H9 (cell line): Measurements from ENCODE around the gene MRGPRF. TPM values are rescaled to one million over a fixed set of nuclear protein-coding genes. Genes with fewer than 3 reads are reported as not detected.

Experiments
- DNase-seq: peaks from one replicate; pipeline ENCODE4 v3.0.0-alpha.2; 2017
- H2AFZ ChIP-seq: one replicate; pipeline ENCODE4 v1.6.1; 2013; ENCODE audit warnings: mild to moderate bottlenecking, low read length, control low read depth, moderate library complexity
- H2AK5ac ChIP-seq: 2 replicates; pipeline ENCODE4 v1.6.1; 2013; ENCODE audit warnings: low read length, control low read depth, mixed read lengths; ENCODE audit not compliant: insufficient read length
- H2BK120ac ChIP-seq: one replicate; pipeline ENCODE4 v1.6.1; 2013; ENCODE audit warnings: low read depth, mild to moderate bottlenecking, low read length, control low read depth, inconsistent platforms; ENCODE audit not compliant: poor library complexity, severe bottlenecking
- H2BK12ac ChIP-seq: 2 replicates; pipeline ENCODE4 v1.6.1; 2013; ENCODE audit warnings: low read length, control low read depth, mixed read lengths, low read depth; ENCODE audit not compliant: insufficient read length
- H2BK15ac ChIP-seq: 2 replicates; pipeline ENCODE4 v1.6.1; 2013; ENCODE audit warnings: low read depth, low read length, control low read depth
- H2BK20ac ChIP-seq: one replicate; pipeline ENCODE4 v1.6.1; 2013; ENCODE audit warnings: low read depth, mild to moderate bottlenecking, low read length, control low read depth, inconsistent platforms; ENCODE audit not compliant: poor library complexity, severe bottlenecking
- H2BK5ac ChIP-seq: 2 replicates; pipeline ENCODE4 v1.6.1; 2013; ENCODE audit warnings: low read length, control low read depth, mixed read lengths; ENCODE audit not compliant: insufficient read length
- H3K14ac ChIP-seq: 2 replicates; pipeline ENCODE4 v1.6.1; 2013; ENCODE audit warnings: low read length, control low read depth; ENCODE audit not compliant: insufficient read depth
- H3K18ac ChIP-seq: 2 replicates; pipeline ENCODE4 v1.6.1; 2013; ENCODE audit warnings: low read depth, mild to moderate bottlenecking, mixed read lengths, low read length, control low read depth; ENCODE audit not compliant: insufficient read length
- H3K23ac ChIP-seq: 2 replicates; pipeline ENCODE4 v1.6.1; 2013; ENCODE audit warnings: low read length, control low read depth, mixed read lengths, low read depth; ENCODE audit not compliant: insufficient read length
- H3K23me2 ChIP-seq: 2 replicates; pipeline ENCODE4 v1.6.1; 2013; ENCODE audit warnings: low read depth, mild to moderate bottlenecking, mixed read lengths, low read length, control low read depth; ENCODE audit not compliant: insufficient read length, poor library complexity, severe bottlenecking
- H3K27ac ChIP-seq: 2 replicates; pipeline ENCODE4 v1.5.1; 2013; ENCODE audit warnings: low read length, control low read depth, mixed read lengths, low read depth; ENCODE audit not compliant: insufficient read length
- H3K27me3 ChIP-seq: 2 replicates; pipeline ENCODE4 v1.6.1; 2013; ENCODE audit warnings: low read length, control low read depth, inconsistent platforms; ENCODE audit not compliant: insufficient read depth
- H3K4ac ChIP-seq: 2 replicates; pipeline ENCODE4 v1.6.1; 2013; ENCODE audit warnings: low read depth, mild to moderate bottlenecking, control low read depth, inconsistent platforms, low read length, moderate library complexity
- H3K4me1 ChIP-seq: 2 replicates; pipeline ENCODE4 v1.6.1; 2013; ENCODE audit warnings: low read length, control low read depth, inconsistent platforms; ENCODE audit not compliant: insufficient read depth
- H3K4me2 ChIP-seq: 2 replicates; pipeline ENCODE4 v1.6.1; 2013; ENCODE audit warnings: low read length, control low read depth, mixed read lengths; ENCODE audit not compliant: insufficient read length, insufficient read depth
- H3K56ac ChIP-seq: 2 replicates; pipeline ENCODE4 v1.6.1; 2013; ENCODE audit warnings: low read depth, mild to moderate bottlenecking, mixed read lengths, low read length, control low read depth; ENCODE audit not compliant: insufficient read length
- H3K79me1 ChIP-seq: 2 replicates; pipeline ENCODE4 v1.6.1; 2013; ENCODE audit warnings: low read depth, mild to moderate bottlenecking, moderate library complexity, low read length, control low read depth, inconsistent platforms; ENCODE audit not compliant: insufficient read depth, poor library complexity, severe bottlenecking
- H3K79me2 ChIP-seq: 2 replicates; pipeline ENCODE4 v1.6.1; 2013; ENCODE audit warnings: low read length, control low read depth, inconsistent platforms; ENCODE audit not compliant: insufficient read depth
- H3K9ac ChIP-seq: 2 replicates; pipeline ENCODE4 v1.6.1; 2013; ENCODE audit warnings: low read length, control low read depth, mixed read lengths; ENCODE audit not compliant: insufficient read length; ENCODE audit errors: extremely low read depth
- H3K9me3 ChIP-seq: one replicate; pipeline ENCODE4 v1.6.1; 2013; ENCODE audit warnings: low read depth, low read length, inconsistent platforms; ENCODE audit not compliant: control insufficient read depth
- H3T11ph ChIP-seq: one replicate; pipeline ENCODE4 v1.6.1; 2013; ENCODE audit warnings: mild to moderate bottlenecking, low read length, control low read depth, inconsistent platforms
- H4K20me1 ChIP-seq: one replicate; pipeline ENCODE4 v1.6.1; 2013; ENCODE audit not compliant: control insufficient read depth, insufficient read length, insufficient read depth
- H4K5ac ChIP-seq: 2 replicates; pipeline ENCODE4 v1.6.1; 2013; ENCODE audit warnings: low read depth, mild to moderate bottlenecking, mixed read lengths, low read length, control low read depth; ENCODE audit not compliant: insufficient read length
- H4K8ac ChIP-seq: replicated peaks from 2 replicates; pipeline ENCODE4 v1.6.1; 2013; ENCODE audit warnings: low read length, control low read depth, mixed read lengths, low read depth; ENCODE audit not compliant: insufficient read length
- H4K91ac ChIP-seq: 2 replicates; pipeline ENCODE4 v1.6.1; 2013; ENCODE audit warnings: low read depth, mild to moderate bottlenecking, moderate library complexity, mixed read lengths, low read length, control low read depth; ENCODE audit not compliant: insufficient read length
- H3K27ac Mint-ChIP-seq, 3 experiments: 2 replicates in 2 of 3; 3 replicates in 1 of 3; pipeline ENCODE4 v1.8.0; 2020 to 2021; ENCODE audit warnings: mixed read lengths in 3 of 3, mild to moderate bottlenecking in 1 of 3, moderate library complexity in 1 of 3
- H3K27me3 Mint-ChIP-seq: 2 replicates; pipeline ENCODE4 v1.8.0; 2021; ENCODE audit warnings: low read depth, mild to moderate bottlenecking, moderate library complexity, mixed read lengths
- H3K36me3 Mint-ChIP-seq, 3 experiments: 2 replicates in 2 of 3; 3 replicates in 1 of 3; pipeline ENCODE4 v1.8.0; 2020 to 2021; ENCODE audit warnings: low read depth in 3 of 3, mixed read lengths in 3 of 3; ENCODE audit not compliant: insufficient read depth in 1 of 3
- H3K4me1 Mint-ChIP-seq, 2 experiments: 2 replicates each; pipeline ENCODE4 v1.8.0; 2020; ENCODE audit warnings: mixed read lengths in 2 of 2
- H3K4me3 Mint-ChIP-seq, 2 experiments: 2 replicates in 1 of 2; 3 replicates in 1 of 2; pipeline ENCODE4 v1.8.0; 2020 to 2021; ENCODE audit warnings: mild to moderate bottlenecking in 2 of 2, mixed read lengths in 2 of 2, moderate library complexity in 1 of 2
- H3K9me3 Mint-ChIP-seq, 2 experiments: 2 replicates in 1 of 2; 3 replicates in 1 of 2; pipeline ENCODE4 v1.8.0; 2020; ENCODE audit warnings: mild to moderate bottlenecking in 2 of 2, mixed read lengths in 2 of 2, moderate library complexity in 1 of 2
- WGBS: extraction: QIAGEN DNeasy Blood & Tissue Kit; methylation state at CpG from one replicate; pipeline ENCODE4 v1.1.7; 2013; ENCODE audit warnings: missing lambda C conversion rate, low lambda C conversion rate, mixed read lengths; ENCODE audit not compliant: insufficient read length; ENCODE audit errors: extremely low coverage; 5-methylcytosine and 5-hydroxymethylcytosine counted together
- total RNA-seq: library from RNA; stranded (reverse); gene quantifications from 2 replicates; pipeline ENCODE4 v1.2.1, GENCODE V29; 2021
- TF ChIP-seq, protein P1 (sequence below): fragments of 200-600 bp; sonication (generic); conservative IDR thresholded peaks from 3 replicates; pipeline ENCODE4 v1.8.0; 2021; ENCODE audit warnings: antibody characterized with exemption, mild to moderate bottlenecking

MRGPRF gene
- total RNA-seq, 1 experiment from 2014 or later, result 4.0 TPM

DNA sequence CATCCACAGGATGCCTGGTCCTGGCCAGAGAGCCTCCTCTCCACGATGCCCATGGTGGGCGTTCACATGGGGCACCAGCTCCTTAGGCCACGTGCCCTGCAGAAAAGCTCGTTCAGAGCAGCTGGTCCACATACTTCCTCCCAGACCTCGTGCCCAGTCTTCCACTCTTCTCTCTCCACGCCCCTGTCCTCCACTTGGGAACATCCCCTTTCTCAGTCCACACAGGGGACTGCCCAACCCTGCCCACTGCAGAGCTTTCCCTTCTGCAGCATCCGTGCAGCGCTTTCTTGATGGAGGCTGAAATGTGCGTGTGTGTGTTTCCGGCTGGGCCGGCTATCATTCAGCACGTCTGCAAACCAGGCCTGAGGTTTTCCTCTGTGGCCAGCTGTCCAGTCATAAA lies 46.9 kb upstream of the MRGPRF start:
- no peak overlapping the region for H3K9ac ChIP-seq
- TF ChIP-seq, protein P1, sequence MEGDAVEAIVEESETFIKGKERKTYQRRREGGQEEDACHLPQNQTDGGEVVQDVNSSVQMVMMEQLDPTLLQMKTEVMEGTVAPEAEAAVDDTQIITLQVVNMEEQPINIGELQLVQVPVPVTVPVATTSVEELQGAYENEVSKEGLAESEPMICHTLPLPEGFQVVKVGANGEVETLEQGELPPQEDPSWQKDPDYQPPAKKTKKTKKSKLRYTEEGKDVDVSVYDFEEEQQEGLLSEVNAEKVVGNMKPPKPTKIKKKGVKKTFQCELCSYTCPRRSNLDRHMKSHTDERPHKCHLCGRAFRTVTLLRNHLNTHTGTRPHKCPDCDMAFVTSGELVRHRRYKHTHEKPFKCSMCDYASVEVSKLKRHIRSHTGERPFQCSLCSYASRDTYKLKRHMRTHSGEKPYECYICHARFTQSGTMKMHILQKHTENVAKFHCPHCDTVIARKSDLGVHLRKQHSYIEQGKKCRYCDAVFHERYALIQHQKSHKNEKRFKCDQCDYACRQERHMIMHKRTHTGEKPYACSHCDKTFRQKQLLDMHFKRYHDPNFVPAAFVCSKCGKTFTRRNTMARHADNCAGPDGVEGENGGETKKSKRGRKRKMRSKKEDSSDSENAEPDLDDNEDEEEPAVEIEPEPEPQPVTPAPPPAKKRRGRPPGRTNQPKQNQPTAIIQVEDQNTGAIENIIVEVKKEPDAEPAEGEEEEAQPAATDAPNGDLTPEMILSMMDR, result no peak

More for the DNA sequence above, 46.9 kb upstream of the MRGPRF start:
- peaks cover 3 to 33% (median 11%) of the 10 kb centered on the region in 3 experiments; a peak in 6 of 7 replicates for H3K36me3 Mint-ChIP-seq
- H3K27ac Mint-ChIP-seq, result peak overlapping the region in 1 of 3 experiments; percentile 73; a peak in 4 of 7 replicates
- no peak for DNase-seq
- Histone ChIP-seq H3T11ph (no peak overlapping the region), H3K23me2 (no peaks in the 10 kb centered on the region), H4K20me1 (peaks cover 2% of the 10 kb centered on the region), H2BK12ac (no peak overlapping the region), H2AFZ (no peak overlapping the region), H3K4me2 (no peak overlapping the region), H3K23ac (no peak overlapping the region), H3K18ac (no peak overlapping the region), H3K4ac (no peak overlapping the region), H3K79me2 (no peaks in the 10 kb centered on the region; the same call in 1 of the 2 replicates), H3K14ac (no peak overlapping the region), H2BK20ac (no peak overlapping the region), H2BK5ac (no peak overlapping the region), H4K8ac (no peak overlapping the region), H4K5ac (no peak overlapping the region), H3K27ac (no peak overlapping the region), H3K4me1 (no peaks in the 10 kb centered on the region), H2BK120ac (no peak overlapping the region), H2AK5ac (no peak overlapping the region), H3K27me3 (no peaks in the 10 kb centered on the region), H3K9me3 (no peaks in the 10 kb centered on the region), H3K56ac (no peak overlapping the region), H3K79me1 (no peaks in the 10 kb centered on the region), H4K91ac (no peak overlapping the region), H2BK15ac (no peak overlapping the region)
- H3K9me3 Mint-ChIP-seq, result no peaks in the 10 kb centered on the region
- H3K4me1 Mint-ChIP-seq, result no peaks in the 10 kb centered on the region
- no peaks in the 10 kb centered on the region for H3K27me3 Mint-ChIP-seq
- no CpG with 5 or more reads among the region's 12 CpGs for WGBS
- no peak overlapping the region for H3K4me3 Mint-ChIP-seq
